Activated CD4-positive, CD25-positive, alpha-beta regulatory T cell treated with anti-CD3 and anti-CD28 coated beads, Interleukin-2, amount 50 U/mL, for 16 hours (primary cell): ENCODE results near the gene MYH15.

Experiments
- DNase-seq: peaks from one replicate; pipeline ENCODE4 v3.0.0-alpha.2; 2020; ENCODE audit warnings: low read depth, low spot score

MYH15 gene

GRCh38 chr3:108509871-108510270 lies 525 bp downstream of the MYH15 start:
- no peak for DNase-seq

DNA sequence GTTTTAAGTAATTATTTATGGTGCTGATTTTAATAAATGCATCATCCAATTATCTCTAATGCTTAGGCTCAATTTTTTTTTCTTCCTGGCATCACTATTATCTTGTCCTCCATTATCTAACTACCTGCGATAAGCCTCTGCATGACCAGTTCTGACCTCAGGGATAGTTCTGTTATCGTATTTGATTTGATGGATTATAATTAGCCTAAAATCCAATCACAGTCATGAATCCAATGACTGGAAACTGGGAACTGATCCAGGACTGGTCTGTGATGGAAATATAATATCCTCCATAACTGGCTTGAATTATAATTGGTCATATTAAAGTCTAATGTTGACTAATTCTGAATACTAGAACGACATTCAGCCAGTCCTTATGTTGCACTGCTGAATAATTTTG lies 1.1 kb downstream of the MYH15 start:
- no peak for DNase-seq

GRCh38 chr3:108507902-108508301 lies 2.5 kb downstream of the MYH15 start:
- no peak for DNase-seq

- DNase-seq = no peak
These were observed 4.6 kb downstream of the MYH15 start for GRCh38 chr3:108505811-108506210.

DNA sequence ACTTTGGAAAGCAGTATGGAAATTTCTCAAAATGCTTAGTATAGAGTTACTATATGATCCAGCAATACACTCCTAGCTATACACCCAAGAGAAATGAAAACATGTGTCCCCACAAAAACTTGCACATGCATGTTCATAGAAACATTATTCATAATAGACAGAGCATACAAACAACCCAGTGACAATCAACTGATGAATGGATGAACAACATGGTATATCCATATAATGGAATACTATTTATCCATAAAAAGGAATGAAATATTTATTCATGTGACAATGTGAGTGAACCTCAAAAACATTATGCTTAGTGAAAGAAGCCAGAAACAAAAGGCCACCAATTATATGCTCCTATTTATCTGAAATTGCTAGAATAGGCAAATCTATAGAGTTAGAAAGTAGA lies 6.7 kb downstream of the MYH15 start:
- no peak for DNase-seq

DNA sequence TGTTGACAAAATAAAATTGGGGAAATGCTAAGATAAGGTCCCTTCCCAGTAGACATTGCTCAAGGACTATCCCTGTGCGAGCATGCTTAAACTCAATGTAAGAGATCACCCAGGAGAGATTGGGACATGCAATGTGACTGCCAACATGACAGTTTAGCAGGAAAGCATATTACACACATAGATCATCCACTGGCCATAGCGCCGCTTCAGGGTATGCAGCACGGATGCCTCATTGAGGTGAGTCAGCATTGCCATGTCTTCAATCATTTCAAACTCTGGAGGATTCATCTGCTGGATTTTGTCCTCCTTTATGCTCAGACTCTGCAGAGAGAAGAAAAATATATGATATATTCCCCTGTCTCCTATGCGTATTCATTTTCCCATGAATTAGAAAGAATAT lies 8.9 kb downstream of the MYH15 start:
- DNase-seq = no peak

DNA sequence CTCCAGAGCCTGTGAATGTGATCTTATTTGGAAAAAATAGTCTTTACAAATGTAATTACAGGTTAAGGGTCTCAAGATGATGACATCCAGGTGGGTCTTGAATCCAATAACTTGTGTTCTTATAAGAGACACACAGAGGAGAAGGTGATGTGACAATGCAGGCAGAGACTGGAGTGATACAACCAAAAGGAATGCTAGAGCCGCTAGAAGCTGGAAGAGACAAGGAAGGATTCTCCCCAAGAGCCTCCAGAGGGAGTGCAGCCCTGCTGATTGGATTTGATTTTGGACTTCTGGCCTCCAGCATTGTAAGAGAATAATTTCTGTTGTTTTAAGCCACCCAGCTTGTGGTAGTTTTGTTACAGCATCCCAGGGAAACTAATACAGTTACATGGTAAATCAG lies 9.7 kb downstream of the MYH15 start:
- DNase-seq = no peak

- DNase-seq = no peak
These were observed 13.1 kb downstream of the MYH15 start for GRCh38 chr3:108497271-108497670.

- no peak for DNase-seq
These were observed 14.7 kb downstream of the MYH15 start for GRCh38 chr3:108495717-108496116.

- DNase-seq = no peak
These were observed 15.4 kb downstream of the MYH15 start for GRCh38 chr3:108494906-108495531.

DNA sequence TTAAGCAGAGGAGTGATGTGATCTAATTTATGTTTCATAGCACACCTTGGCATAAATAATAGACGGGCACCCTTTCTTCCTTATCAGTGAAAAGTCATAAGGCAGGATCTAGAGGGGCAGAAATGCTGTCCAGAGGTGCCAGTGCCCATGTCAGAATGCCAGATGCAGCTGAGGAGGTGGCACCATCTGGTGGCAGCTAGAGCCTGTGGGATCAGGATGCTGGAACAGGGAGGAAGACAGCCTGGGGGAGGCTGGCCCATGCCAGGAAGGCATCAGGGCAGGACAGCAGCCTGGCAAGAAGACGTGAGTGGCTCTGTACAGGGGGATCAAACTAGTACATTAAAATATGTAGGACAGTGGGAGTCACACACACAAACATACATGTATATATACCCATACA lies 16.5 kb downstream of the MYH15 start:
- DNase-seq = no peak

DNA sequence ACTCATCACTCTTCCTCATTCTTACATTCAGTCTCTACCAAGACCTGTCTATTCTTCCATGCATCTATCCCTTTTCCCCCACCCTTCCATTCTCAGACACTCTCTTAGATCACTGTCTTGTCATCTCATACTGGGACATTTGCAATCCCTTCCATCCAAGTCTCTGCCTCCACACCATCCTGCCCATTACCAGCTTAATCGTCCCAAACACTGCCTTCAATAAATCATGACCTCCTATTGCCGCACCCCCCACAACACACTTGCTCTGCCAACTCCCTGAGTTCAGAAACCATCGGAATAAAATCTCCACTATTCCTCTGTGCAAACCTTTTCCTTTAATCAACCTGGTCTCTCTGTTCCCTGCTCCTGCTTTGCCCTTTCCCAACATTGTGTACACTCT lies 18.9 kb downstream of the MYH15 start:
- DNase-seq = no peak

DNA sequence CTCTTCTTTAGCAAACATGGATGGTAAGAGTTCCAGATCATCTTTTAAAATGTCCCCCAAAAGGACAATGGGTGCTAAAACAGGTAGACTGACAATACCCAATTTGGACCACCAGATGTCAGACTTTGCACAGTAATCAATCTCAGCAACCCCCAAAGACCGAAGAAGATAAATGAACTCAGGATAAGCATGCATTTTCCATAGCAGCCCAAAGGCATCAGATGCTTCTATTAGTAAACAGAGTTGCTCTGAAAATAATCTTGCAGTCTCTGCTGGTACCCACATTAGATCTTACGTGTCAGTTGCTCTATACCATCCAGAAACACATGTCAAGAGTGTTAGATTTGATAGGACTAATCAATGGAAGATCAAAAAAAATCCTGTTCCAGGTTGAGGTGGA lies 20.6 kb downstream of the MYH15 start:
- DNase-seq = peak; percentile 2

DNA sequence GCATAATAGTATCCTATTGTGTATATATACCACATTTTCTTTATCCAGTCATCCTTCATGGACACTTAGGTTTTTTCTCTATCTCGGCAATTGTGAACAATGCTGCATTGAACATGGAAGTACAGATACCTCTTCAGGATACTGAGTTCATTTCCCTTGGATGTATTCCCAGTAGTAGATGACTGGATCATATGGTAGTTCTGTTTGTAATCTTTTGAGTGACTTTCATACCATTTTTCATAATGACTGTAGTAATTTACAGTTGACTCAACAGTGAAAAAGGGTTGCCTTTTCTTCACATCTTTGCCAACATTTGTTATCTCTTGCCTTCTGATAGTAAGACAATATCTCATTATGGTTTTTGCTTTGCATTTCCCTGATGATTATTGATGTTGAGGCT lies 21.8 kb downstream of the MYH15 start:
- no peak for DNase-seq

GRCh38 chr3:108487439-108487838 lies 23.0 kb downstream of the MYH15 start:
- no peak for DNase-seq

DNA sequence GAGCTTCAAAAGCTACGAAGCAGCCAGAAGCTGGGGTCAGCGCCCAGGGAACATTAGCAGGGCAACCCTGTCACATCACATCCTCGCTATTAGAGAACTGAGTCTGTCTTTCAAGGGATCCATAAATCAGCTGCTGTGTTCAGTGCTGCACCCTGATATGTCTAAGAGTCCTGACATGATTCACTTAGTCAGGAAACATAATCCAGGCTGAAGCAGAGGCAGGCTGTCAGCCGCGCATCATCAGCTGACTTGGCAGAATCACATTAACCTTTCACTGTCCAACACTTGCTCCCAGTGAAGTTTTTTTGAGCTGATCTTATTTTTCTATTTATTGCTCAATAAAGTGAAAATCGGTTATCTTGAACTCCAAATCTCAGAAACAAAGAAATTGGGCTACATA lies 23.5 kb downstream of the MYH15 start:
- DNase-seq = no peak

GRCh38 chr3:108486338-108486737 lies 24.1 kb downstream of the MYH15 start:
- no peak for DNase-seq

DNA sequence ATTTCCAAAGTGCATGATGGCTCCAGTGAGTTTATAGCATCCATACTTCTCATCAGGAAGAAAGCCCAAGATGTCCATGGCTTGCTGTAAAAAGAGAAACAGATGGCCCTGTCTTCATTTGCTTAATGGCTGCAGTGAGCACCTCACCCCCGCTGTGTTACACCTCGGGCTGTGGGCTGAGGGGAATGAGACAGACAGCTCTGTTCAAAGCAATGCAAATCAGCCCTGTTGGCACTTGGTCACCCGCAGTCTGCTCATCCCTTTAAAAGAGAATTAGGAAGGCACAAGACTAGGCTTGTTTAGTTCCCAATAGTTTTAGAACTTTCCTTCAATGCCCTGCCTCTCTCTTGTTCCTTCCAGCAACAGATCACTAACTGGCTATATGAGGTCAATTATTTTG lies 25.2 kb downstream of the MYH15 start:
- no peak for DNase-seq

DNA sequence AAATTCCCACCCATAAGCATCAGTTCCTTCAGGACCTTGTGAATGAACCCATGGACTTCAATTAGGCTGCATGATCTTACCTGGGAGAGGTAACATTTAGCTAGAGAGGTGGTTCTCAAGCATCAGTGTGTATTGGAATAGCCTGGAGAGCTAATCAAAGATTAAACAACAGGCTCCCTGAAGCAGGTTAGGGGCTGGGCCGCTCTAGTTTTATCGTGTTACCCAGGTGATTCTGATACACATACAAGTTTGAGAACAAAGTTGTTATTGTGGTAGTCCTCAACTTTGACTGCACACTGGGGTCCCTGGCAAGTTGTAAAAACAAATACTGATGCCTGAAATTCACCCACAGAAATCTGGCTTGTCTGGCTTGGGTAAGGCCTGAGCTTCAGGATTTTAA lies 31.2 kb downstream of the MYH15 start:
- no peak for DNase-seq

GRCh38 chr3:108477511-108478147 lies 32.8 kb downstream of the MYH15 start:
- peak; percentile 12 for DNase-seq

DNA sequence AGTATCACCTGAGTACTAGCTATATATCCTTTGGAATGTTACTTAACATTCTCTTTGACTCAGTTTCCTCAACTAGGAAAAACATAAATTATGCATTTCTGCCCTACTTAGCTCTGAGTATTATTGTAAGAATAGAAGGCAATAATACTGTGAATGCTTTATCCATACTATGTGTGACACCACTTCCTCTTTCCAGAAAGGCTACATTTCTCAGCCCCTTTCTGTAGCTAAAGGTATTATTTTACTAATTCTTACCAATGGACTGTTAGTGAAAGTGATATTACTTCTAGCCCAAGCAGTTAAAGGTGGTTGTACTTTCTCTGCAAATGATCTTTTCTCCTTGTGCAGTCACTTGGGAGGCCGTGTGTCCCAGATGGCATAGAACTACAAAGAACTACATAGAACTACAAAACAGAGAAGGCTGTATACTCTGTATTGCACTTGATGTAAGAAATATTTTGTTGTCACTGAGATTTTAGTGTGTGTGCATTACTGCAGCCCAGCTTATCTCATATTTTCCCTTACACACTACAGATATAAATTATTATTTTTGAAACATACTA lies 35.1 kb downstream of the MYH15 start:
- DNase-seq = no peak

DNA sequence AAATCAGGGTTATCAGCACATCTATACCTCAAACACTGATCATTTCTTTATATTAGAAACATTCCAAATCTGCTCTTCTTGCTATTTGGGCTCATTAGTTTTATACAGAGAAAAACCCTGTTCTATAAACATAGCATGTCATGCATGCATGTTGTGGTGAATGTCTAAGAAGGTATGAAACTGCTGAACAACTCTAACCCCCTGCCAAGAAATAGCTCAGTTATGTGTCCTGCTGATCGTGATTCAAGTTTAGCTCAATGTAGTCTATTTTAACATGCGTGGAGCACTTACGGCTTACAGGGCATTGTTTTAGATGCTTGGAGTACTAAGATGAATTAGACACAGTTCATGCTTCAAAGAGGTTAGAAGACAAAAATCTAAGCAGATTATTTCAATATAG lies 35.8 kb downstream of the MYH15 start:
- no peak for DNase-seq

GRCh38 chr3:108473711-108474110 lies 36.7 kb downstream of the MYH15 start:
- no peak for DNase-seq
